Stimulated activated CD4-positive, alpha-beta T cell treated with anti-CD3 and anti-CD28 coated beads, Interleukin-4, amount 100 ng/mL, for 24 hours (primary cell): ENCODE data around the gene CELA3A.
A peak's percentile ranks its signal among the peaks of the same experiment; 100 is the strongest.
"Not testable (repeated sequence)": the region's sequence is repeated elsewhere in the genome, so short reads cannot be mapped to it uniquely, and the experiment has no call there.

Experiments
- DNase-seq: peaks from one replicate; pipeline ENCODE4 v3.0.0-alpha.2; 2020

CELA3A gene

GRCh38 chr1:21982122-21982521 is 19.3 kb upstream of the CELA3A start:
- not testable (repeated sequence) for DNase-seq

- not testable (repeated sequence) for DNase-seq
Measured at GRCh38 chr1:21983539-21983938, 17.9 kb upstream of the CELA3A start.

GRCh38 chr1:21985893-21986292 is 15.6 kb upstream of the CELA3A start:
- DNase-seq: not testable (repeated sequence)

- not testable (repeated sequence) for DNase-seq
Measured at GRCh38 chr1:21986386-21986785, 15.1 kb upstream of the CELA3A start.

- not testable (repeated sequence) for DNase-seq
Measured at GRCh38 chr1:21989672-21990393, 11.6 kb upstream of the CELA3A start.

- DNase-seq: not testable (repeated sequence)
Measured at GRCh38 chr1:21992186-21992585, 9.3 kb upstream of the CELA3A start.

- DNase-seq: not testable (repeated sequence)
Measured at GRCh38 chr1:21994716-21995115, 6.7 kb upstream of the CELA3A start.

GRCh38 chr1:21996663-21996970 is 4.8 kb upstream of the CELA3A start:
- DNase-seq: not testable (repeated sequence)

GRCh38 chr1:21997891-21998623 is 3.4 kb upstream of the CELA3A start:
- DNase-seq: not testable (repeated sequence)

GRCh38 chr1:21998624-21999294 is 2.7 kb upstream of the CELA3A start:
- DNase-seq: not testable (repeated sequence)

- DNase-seq: not testable (repeated sequence)
Measured at GRCh38 chr1:21999645-22000044, 1.8 kb upstream of the CELA3A start.

- DNase-seq: not testable (repeated sequence)
Measured at GRCh38 chr1:22002461-22002860, 1.0 kb downstream of the CELA3A start.

- not testable (repeated sequence) for DNase-seq
Measured at GRCh38 chr1:22002875-22003274, 1.4 kb downstream of the CELA3A start.

GRCh38 chr1:22003959-22004358 is 2.5 kb downstream of the CELA3A start:
- not testable (repeated sequence) for DNase-seq

GRCh38 chr1:22005261-22006149 is 4.0 kb downstream of the CELA3A start:
- peak; percentile 33 for DNase-seq

GRCh38 chr1:22006736-22007135 is 5.3 kb downstream of the CELA3A start:
- not testable (repeated sequence) for DNase-seq

GRCh38 chr1:22007262-22007661 is 5.8 kb downstream of the CELA3A start:
- DNase-seq: not testable (repeated sequence)

GRCh38 chr1:22009566-22009965 is 8.1 kb downstream of the CELA3A start:
- not testable (repeated sequence) for DNase-seq

GRCh38 chr1:22012752-22013151 is 11.3 kb downstream of the CELA3A start:
- not testable (repeated sequence) for DNase-seq

- not testable (repeated sequence) for DNase-seq
Measured at GRCh38 chr1:22014575-22015206, 13.2 kb downstream of the CELA3A start.

GRCh38 chr1:22018583-22019559 is 17.4 kb downstream of the CELA3A start:
- DNase-seq: peak; percentile 79
